Measurements from ENCODE around the gene SLF2. TPM values are rescaled to one million over a fixed set of nuclear protein-coding genes. Genes with fewer than 3 reads are reported as not detected.

Gene SLF2
- total and polyA plus RNA-seq, 9 donors = 19.6 to 81.9 (median 40.3) TPM

DNA sequence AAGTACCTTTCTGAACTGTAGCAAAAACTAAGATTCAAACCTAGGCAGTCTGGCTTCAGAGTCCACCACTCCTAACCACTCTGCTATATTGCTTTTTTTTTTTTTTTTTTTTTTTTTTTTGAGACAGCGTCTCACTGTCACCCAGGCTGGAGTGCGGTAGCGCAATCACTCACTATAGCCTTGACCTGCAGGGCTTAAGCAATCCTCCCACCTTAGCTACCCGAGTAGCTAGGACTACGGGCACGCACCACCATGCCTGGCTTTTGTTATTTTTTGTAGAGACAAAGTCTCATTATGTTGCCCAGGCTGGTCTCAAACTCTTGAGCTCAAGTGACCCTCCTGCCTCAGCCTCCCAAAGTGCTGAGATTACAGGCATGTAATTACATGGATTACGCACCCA lies 10.1 kb upstream of the SLF2 start:
- intact Hi-C loops (cut with DNase I) = no loop called here
- H3K4me1 ChIP-seq (ENCODE audit: insufficient read depth) = no peaks in the 10 kb centered on the region
- no peak for DNase-seq
- no peaks in the 10 kb centered on the region for H3K36me3 ChIP-seq
- H3K4me3 ChIP-seq = no peak overlapping the region
- no peaks in the 10 kb centered on the region for H3K27me3 ChIP-seq
- no peaks in the 10 kb centered on the region for H3K9me3 ChIP-seq
- no peak overlapping the region for H3K27ac ChIP-seq
- whole genome bisulfite sequencing, 3 donors = 85 to 88% (median 86%) methylated on average over 7 of the region's 7 CpGs
- TF ChIP-seq, protein P1, sequence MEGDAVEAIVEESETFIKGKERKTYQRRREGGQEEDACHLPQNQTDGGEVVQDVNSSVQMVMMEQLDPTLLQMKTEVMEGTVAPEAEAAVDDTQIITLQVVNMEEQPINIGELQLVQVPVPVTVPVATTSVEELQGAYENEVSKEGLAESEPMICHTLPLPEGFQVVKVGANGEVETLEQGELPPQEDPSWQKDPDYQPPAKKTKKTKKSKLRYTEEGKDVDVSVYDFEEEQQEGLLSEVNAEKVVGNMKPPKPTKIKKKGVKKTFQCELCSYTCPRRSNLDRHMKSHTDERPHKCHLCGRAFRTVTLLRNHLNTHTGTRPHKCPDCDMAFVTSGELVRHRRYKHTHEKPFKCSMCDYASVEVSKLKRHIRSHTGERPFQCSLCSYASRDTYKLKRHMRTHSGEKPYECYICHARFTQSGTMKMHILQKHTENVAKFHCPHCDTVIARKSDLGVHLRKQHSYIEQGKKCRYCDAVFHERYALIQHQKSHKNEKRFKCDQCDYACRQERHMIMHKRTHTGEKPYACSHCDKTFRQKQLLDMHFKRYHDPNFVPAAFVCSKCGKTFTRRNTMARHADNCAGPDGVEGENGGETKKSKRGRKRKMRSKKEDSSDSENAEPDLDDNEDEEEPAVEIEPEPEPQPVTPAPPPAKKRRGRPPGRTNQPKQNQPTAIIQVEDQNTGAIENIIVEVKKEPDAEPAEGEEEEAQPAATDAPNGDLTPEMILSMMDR (IDR thresholded peaks at IDR 0.05) = no peak
- TF ChIP-seq POLR2A (IDR thresholded peaks at IDR 0.05) (no peak), EP300 (IDR thresholded peaks at IDR 0.05) (no peak)

DNA sequence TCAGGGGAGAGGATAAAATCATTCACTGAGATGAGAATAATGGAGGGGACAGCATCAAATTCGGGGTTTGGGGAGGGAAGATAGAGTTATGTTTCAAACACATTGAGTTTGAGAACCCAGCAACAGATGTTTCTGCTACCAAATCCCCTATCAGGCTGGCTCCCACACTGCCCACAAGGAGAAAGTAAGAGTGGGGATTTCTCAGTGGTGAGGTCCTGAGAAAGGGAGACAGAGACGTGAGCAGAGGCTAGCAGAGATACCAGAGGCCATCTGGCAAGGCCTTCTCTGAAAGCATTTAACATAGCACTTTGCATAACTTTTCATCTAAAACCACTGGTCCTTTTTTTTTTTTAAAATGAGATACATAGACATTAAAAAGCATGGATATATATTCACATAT lies 7.8 kb upstream of the SLF2 start:
- H3K4me1 ChIP-seq (ENCODE audit: insufficient read depth) = peaks cover 5% of the 10 kb centered on the region
- 44 to 50% (median 49%) methylated on average over 2 of the region's 2 CpGs for WGBS, 3 donors
- TF ChIP-seq, protein P1 (IDR thresholded peaks at IDR 0.05) = no peak
- TF ChIP-seq EP300 (IDR thresholded peaks at IDR 0.05) (no peak), POLR2A (IDR thresholded peaks at IDR 0.05) (no peak)
- H3K27ac ChIP-seq = no peak overlapping the region
- no peak for DNase-seq
- H3K9me3 ChIP-seq = no peaks in the 10 kb centered on the region
- no peaks in the 10 kb centered on the region for H3K36me3 ChIP-seq
- H3K27me3 ChIP-seq = no peaks in the 10 kb centered on the region
- intact Hi-C loops (cut with DNase I) = no loop called here
- no peak overlapping the region for H3K4me3 ChIP-seq

DNA sequence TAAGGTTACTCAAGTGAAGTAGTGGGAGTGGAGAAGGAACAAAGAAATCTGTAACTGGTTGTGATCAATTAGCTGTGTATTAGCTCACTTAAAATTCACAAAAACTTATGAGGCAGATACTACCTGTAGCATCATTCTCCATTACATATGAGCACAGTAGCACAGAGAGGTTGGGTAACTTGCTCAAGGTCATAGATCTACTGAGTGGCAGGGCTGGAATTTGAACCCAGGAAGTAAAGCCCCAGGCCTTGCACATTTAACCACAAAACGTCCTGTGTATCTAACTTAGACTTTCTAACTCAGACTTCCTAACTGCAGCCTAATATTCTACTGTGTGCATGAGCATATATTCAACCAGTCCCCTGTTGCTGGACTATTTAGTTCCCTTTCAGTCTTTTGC lies 5.6 kb upstream of the SLF2 start:
- Histone ChIP-seq H3K36me3 (no peaks in the 10 kb centered on the region), H3K4me3 (no peak overlapping the region), H3K27ac (no peak overlapping the region), H3K9me3 (no peaks in the 10 kb centered on the region), H3K27me3 (no peaks in the 10 kb centered on the region), H3K4me1 (ENCODE audit: insufficient read depth) (peaks cover 10% of the 10 kb centered on the region)
- intact Hi-C loops (cut with DNase I) = no loop called here
- TF ChIP-seq EP300 (IDR thresholded peaks at IDR 0.05) = no peak
- no peak for TF ChIP-seq POLR2A (IDR thresholded peaks at IDR 0.05)
- TF ChIP-seq, protein P1 (IDR thresholded peaks at IDR 0.05) = no peak
- no peak for DNase-seq
- WGBS, 3 donors = 45 to 62% (median 56%) methylated on average over 1 of the region's 1 CpG

DNA sequence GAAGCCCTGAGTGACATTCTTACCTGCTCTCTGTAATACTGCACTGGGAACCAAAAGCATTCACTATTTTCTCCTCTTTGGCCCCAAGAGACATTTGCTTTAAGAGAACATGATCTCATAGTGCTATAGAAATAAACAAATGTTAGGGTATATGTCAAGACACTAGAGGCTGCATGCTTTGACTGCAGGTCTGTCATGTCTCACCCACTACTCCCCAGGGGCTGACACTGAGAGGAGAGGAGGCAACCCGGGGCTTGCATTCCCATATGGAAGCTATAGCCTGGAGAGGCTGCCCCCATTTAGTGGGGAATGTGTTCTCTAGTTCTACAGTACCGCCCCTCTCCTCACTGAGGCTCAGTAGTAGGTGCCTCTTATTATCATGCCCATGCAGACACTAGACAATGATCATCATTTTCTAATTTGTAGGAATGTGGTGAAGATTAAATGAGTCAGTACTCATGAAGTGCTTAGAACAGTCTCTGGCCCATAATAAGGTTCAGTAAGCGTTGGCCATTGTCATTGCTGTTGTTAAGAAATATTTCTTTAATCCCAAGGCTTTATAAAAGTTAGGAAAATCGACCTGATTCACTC lies 4.9 kb upstream of the SLF2 start:
- no peak overlapping the region for H3K4me3 ChIP-seq
- H3K27me3 ChIP-seq = no peaks in the 10 kb centered on the region
- TF ChIP-seq EP300 (IDR thresholded peaks at IDR 0.05) (no peak), POLR2A (IDR thresholded peaks at IDR 0.05) (no peak)
- TF ChIP-seq, protein P1 (IDR thresholded peaks at IDR 0.05) = no peak
- WGBS, 3 donors = 80 to 90% (median 88%) methylated on average over 4 of the region's 4 CpGs
- intact Hi-C loops (cut with DNase I) = no loop called here
- H3K27ac ChIP-seq = no peak overlapping the region
- H3K4me1 ChIP-seq (ENCODE audit: insufficient read depth) = peaks cover 10% of the 10 kb centered on the region
- no peak for DNase-seq
- no peaks in the 10 kb centered on the region for H3K36me3 ChIP-seq
- H3K9me3 ChIP-seq = no peaks in the 10 kb centered on the region
